ENCODE results near the gene DPEP1. TPM values are rescaled to one million over a fixed set of nuclear protein-coding genes. Genes with fewer than 3 reads are reported as not detected.

DPEP1 gene
- total RNA-seq, 6 experiments from 2014 or later = 0.93 TPM; not detected in 5

DNA sequence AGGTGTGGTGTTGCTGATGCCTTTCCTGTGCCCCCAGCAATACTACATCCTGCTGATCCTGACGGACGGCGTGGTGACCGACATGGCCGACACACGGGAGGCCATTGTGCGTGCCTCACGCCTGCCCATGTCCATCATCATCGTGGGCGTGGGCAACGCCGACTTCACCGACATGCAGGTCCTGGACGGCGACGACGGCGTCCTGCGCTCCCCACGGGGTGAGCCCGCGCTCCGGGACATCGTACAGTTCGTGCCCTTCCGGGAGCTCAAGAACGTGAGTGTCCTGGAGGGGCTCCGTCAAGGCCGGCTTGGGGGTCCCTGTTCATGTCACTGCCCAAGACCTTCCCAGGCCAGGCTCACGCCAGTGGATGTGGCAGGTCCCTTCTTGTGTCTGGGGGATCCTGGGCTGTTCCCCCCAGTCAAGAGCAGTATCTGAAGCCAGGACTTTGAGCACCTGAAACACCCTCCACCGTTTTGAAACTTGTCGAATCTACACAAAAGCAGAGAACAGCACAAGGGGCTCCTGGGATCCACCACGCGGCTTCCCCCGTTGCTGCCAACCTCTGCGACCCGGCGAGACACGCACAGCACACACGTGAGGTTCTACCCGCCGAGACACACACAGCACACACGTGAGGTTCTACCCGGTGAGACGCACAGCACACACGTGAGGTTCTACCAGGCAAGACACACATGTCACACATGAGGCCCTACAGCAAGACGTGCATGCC lies 17.9 kb upstream of the DPEP1 start:
- H3K4me3 ChIP-seq = no peak overlapping the region
- no peak overlapping the region for H3K27ac ChIP-seq
- no peaks in the 10 kb centered on the region for H3K9me3 ChIP-seq
- H3K4me1 ChIP-seq = no peaks in the 10 kb centered on the region
- DNase-seq (no peak), ATAC-seq (no peak)
- H3K27me3 ChIP-seq = no peaks in the 10 kb centered on the region
- intact Hi-C loops (cut with DNase I) = no loop called here
- no peak for TF ChIP-seq POLR2A (IDR thresholded peaks at IDR 0.05)
- TF ChIP-seq CTCF (IDR thresholded peaks at IDR 0.05) = no peak
- 90% methylated on average over 8 of the region's 47 CpGs for WGBS (ENCODE audit: insufficient coverage, low coverage, low lambda C conversion rate, missing lambda C conversion rate)
- H3K36me3 ChIP-seq = no peaks in the 10 kb centered on the region

DNA sequence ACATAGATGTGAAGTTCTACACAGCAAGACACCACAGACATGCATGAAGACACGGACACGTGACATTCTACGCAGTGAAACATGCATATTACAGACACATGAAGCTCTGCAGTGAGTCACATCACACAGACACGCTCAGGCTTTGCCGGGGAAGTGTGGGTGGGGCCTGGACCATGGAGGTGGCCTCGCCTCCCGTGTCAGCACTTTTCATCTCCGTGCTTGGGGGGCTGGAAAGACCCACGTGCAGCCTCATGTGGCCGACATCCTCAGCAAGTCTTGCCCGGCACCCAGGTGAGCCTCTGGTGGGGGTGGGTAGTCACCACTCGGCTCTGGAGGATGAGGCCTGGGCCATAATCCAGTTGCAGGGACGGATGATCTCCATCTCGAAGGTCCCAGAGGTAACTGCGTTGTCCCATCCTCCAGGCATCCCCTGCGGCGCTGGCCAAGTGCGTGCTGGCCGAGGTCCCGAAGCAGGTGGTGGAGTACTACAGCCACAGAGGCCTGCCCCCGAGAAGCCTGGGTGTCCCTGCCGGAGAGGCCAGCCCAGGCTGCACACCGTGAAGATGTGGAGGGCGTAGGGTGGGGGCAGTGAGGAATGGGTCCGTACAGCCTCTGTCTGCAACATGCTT lies 17.3 kb upstream of the DPEP1 start:
- H3K4me1 ChIP-seq = no peaks in the 10 kb centered on the region
- H3K9me3 ChIP-seq = no peaks in the 10 kb centered on the region
- no peak overlapping the region for H3K4me3 ChIP-seq
- intact Hi-C loops (cut with DNase I) = no loop called here
- H3K27me3 ChIP-seq = no peaks in the 10 kb centered on the region
- ATAC-seq = no peak
- WGBS (ENCODE audit: insufficient coverage, low coverage, low lambda C conversion rate, missing lambda C conversion rate) = 80% methylated on average over 2 of the region's 25 CpGs
- no peak for DNase-seq
- no peak for TF ChIP-seq POLR2A (IDR thresholded peaks at IDR 0.05)
- TF ChIP-seq CTCF (IDR thresholded peaks at IDR 0.05) = no peak
- no peak overlapping the region for H3K27ac ChIP-seq
- H3K36me3 ChIP-seq = no peaks in the 10 kb centered on the region

GRCh38 chr16:89596957-89597649 lies 16.3 kb upstream of the DPEP1 start:
- DNase-seq = no peak
- Histone ChIP-seq H3K4me1 (no peaks in the 10 kb centered on the region), H3K9me3 (no peaks in the 10 kb centered on the region), H3K27ac (no peak overlapping the region), H3K27me3 (no peaks in the 10 kb centered on the region), H3K36me3 (no peaks in the 10 kb centered on the region), H3K4me3 (no peak overlapping the region)
- WGBS (ENCODE audit: insufficient coverage, low coverage, low lambda C conversion rate, missing lambda C conversion rate) = no CpG with 5 or more reads among the region's 19 CpGs
- intact Hi-C loops (cut with DNase I) = no loop called here
- no peak for TF ChIP-seq POLR2A (IDR thresholded peaks at IDR 0.05)
- TF ChIP-seq CTCF (IDR thresholded peaks at IDR 0.05) = no peak
- ATAC-seq = peak in 1 of 4 donors; percentile 8

DNA sequence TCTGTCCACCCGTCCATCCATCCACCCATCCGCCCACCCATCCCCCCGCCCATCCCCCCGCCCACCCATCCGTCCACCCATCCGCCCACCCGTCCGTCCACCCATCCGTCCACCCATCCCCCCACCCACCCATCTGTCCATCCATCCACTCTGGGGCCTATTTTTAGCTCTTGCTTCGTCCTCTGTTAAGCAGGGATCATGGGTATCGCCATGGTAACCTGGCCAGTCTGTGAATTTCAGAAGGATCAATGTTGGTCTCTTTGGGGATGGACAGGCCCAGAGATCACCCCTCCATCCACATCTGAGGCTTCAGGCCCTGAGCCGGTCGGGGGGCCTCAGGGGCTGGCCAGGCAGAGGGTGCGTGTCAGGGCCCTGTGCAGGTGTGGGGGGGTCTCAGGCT lies 15.2 kb upstream of the DPEP1 start:
- Histone ChIP-seq H3K9me3 (no peaks in the 10 kb centered on the region), H3K27ac (no peak overlapping the region), H3K4me1 (no peaks in the 10 kb centered on the region), H3K27me3 (no peaks in the 10 kb centered on the region), H3K36me3 (no peaks in the 10 kb centered on the region), H3K4me3 (no peak overlapping the region)
- DNase-seq (no peak), ATAC-seq (no peak)
- TF ChIP-seq POLR2A (IDR thresholded peaks at IDR 0.05) (no peak), CTCF (IDR thresholded peaks at IDR 0.05) (no peak)
- WGBS (ENCODE audit: insufficient coverage, low coverage, low lambda C conversion rate, missing lambda C conversion rate) = 51% methylated on average over 11 of the region's 14 CpGs
- intact Hi-C loops (cut with DNase I) = no loop called here
